B cell (primary cell): Measurements from ENCODE around the gene ELMOD3.

Experiments used
- CTCF ChIP-seq: fragments of 200-600 bp; IDR thresholded peaks from one replicate; pipeline ENCODE4 v1.8.0; 2022; ENCODE audit warnings: antibody characterized with exemption, mild to moderate bottlenecking
- EZH2 ChIP-seq: IDR thresholded peaks from 2 replicates; pipeline ENCODE4 v1.6.1; 2012; ENCODE audit warnings: borderline replicate concordance, low read depth, mild to moderate bottlenecking, moderate library complexity, low read length; ENCODE audit not compliant: insufficient read depth, poor library complexity, severe bottlenecking

- TF ChIP-seq CTCF (no peak), EZH2 (no peak)
Measured at GRCh38 chr2:85323351-85323987, 31.1 kb upstream of the ELMOD3 start.
